Adrenal gland (tissue), 5 donors: ENCODE measurements around the gene BRAF.

ENCODE experiments used
- CTCF ChIP-seq, 6 experiments: fragments of 450-650 bp in 4 of 6; fragments of 200-600 bp in 2 of 6; sonication (generic) in 1 of 6; IDR thresholded peaks; 1 replicate in 5 of 6; 2 replicates in 1 of 6; pipeline versions ENCODE4 v1.5.1 to v1.8.0; 2016 to 2021; ENCODE audit warnings: antibody characterized with exemption in 6 of 6, mild to moderate bottlenecking in 2 of 6, moderate library complexity in 1 of 6
- POLR2A ChIP-seq, 2 donors: fragments of 450-650 bp; IDR thresholded peaks; one replicate each; pipeline ENCODE4 v1.6.1; 2017; ENCODE audit warnings: antibody characterized with exemption in 2 of 2, mild to moderate bottlenecking in 2 of 2, moderate library complexity in 1 of 2
- donor health status: DM: no; HTN: no; CAD: no.

- TF ChIP-seq POLR2A (IDR thresholded peaks at IDR 0.05) (peak in 1 of 2 donors; percentile 38), CTCF (IDR thresholded peaks at IDR 0.05) (no peak)
Observed at GRCh38 chr7:140672382-140673062, 252.2 kb downstream of the BRAF start, which contains the start of gene ADCK2.
